A673 (cell line): ENCODE measurements around the gene FMN2.

Source experiments
- EZH2 ChIP-seq: fragments of 200-600 bp; sonication (generic); IDR thresholded peaks from 2 replicates; pipeline ENCODE4 v1.6.1; 2017; ENCODE audit warnings: borderline replicate concordance, low read depth, mild to moderate bottlenecking, mixed read lengths, antibody characterized with exemption, low read length; ENCODE audit not compliant: poor library complexity, severe bottlenecking
- TF ChIP-seq, protein P1 (sequence below): fragments of 300-800, 200-600 bp; sonication (generic); conservative IDR thresholded peaks from 2 replicates; pipeline ENCODE4 v1.5.1; 2017; ENCODE audit warnings: low read depth, mild to moderate bottlenecking, antibody characterized with exemption, low read length, moderate library complexity, mixed read lengths

GRCh38 chr1:240070188-240070587 is 21.5 kb upstream of the FMN2 start:
- TF ChIP-seq EZH2, result no peak
- TF ChIP-seq, protein P1, sequence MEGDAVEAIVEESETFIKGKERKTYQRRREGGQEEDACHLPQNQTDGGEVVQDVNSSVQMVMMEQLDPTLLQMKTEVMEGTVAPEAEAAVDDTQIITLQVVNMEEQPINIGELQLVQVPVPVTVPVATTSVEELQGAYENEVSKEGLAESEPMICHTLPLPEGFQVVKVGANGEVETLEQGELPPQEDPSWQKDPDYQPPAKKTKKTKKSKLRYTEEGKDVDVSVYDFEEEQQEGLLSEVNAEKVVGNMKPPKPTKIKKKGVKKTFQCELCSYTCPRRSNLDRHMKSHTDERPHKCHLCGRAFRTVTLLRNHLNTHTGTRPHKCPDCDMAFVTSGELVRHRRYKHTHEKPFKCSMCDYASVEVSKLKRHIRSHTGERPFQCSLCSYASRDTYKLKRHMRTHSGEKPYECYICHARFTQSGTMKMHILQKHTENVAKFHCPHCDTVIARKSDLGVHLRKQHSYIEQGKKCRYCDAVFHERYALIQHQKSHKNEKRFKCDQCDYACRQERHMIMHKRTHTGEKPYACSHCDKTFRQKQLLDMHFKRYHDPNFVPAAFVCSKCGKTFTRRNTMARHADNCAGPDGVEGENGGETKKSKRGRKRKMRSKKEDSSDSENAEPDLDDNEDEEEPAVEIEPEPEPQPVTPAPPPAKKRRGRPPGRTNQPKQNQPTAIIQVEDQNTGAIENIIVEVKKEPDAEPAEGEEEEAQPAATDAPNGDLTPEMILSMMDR, result no peak
